Activated T-cell treated with anti-CD3 and anti-CD28 coated beads, Interleukin-2, amount 50 U/mL, for 24 hours (primary cell): ENCODE results near the gene IKZF2.
A peak's percentile ranks its signal among the peaks of the same experiment; 100 is the strongest.

ENCODE experiments used
- DNase-seq: peaks from one replicate; pipeline ENCODE4 v3.0.0-alpha.2; 2020
- H3K27ac Mint-ChIP-seq: 2 replicates; pipeline ENCODE4 v1.8.0; 2020; ENCODE audit warnings: mild to moderate bottlenecking, mixed read lengths
- H3K27me3 Mint-ChIP-seq: 2 replicates; pipeline ENCODE4 v1.8.0; 2020; ENCODE audit warnings: mixed read lengths
- H3K36me3 Mint-ChIP-seq: 2 replicates; pipeline ENCODE4 v1.8.0; 2020; ENCODE audit warnings: low read depth, mixed read lengths
- H3K4me1 Mint-ChIP-seq: 2 replicates; pipeline ENCODE4 v1.8.0; 2020; ENCODE audit warnings: low read depth, mixed read lengths
- H3K4me3 Mint-ChIP-seq: 2 replicates; pipeline ENCODE4 v1.8.0; 2020; ENCODE audit warnings: mild to moderate bottlenecking, moderate library complexity, mixed read lengths
- H3K9me3 Mint-ChIP-seq: 2 replicates; pipeline ENCODE4 v1.8.0; 2020; ENCODE audit warnings: mixed read lengths

The IKZF2 gene

GRCh38 chr2:213098612-213099011, 52.8 kb downstream of the IKZF2 start:
- Mint-ChIP-seq H3K9me3 (no peaks in the 10 kb centered on the region), H3K36me3 (no peaks in the 10 kb centered on the region), H3K27ac (no peak overlapping the region), H3K4me3 (no peak overlapping the region), H3K27me3 (no peaks in the 10 kb centered on the region), H3K4me1 (peaks cover 19% of the 10 kb centered on the region)
- no peak for DNase-seq

- DNase-seq = no peak
- Mint-ChIP-seq H3K27ac (no peak overlapping the region), H3K27me3 (no peaks in the 10 kb centered on the region), H3K9me3 (no peaks in the 10 kb centered on the region), H3K4me1 (peaks cover 18% of the 10 kb centered on the region), H3K36me3 (no peaks in the 10 kb centered on the region), H3K4me3 (no peak overlapping the region)
Measured at GRCh38 chr2:213091765-213092164, 59.6 kb downstream of the IKZF2 start.

- no peak overlapping the region for H3K27ac Mint-ChIP-seq
- DNase-seq = no peak
- no peak overlapping the region for H3K4me3 Mint-ChIP-seq
- H3K4me1 Mint-ChIP-seq = peaks cover 21% of the 10 kb centered on the region
- H3K27me3 Mint-ChIP-seq = no peaks in the 10 kb centered on the region
- H3K36me3 Mint-ChIP-seq = no peaks in the 10 kb centered on the region
- H3K9me3 Mint-ChIP-seq = no peaks in the 10 kb centered on the region
Measured at GRCh38 chr2:213090772-213091171, 60.6 kb downstream of the IKZF2 start.

GRCh38 chr2:213089438-213089837, 62.0 kb downstream of the IKZF2 start:
- no peaks in the 10 kb centered on the region for H3K36me3 Mint-ChIP-seq
- no peak for DNase-seq

GRCh38 chr2:213087040-213087439, 64.4 kb downstream of the IKZF2 start:
- H3K9me3 Mint-ChIP-seq = no peaks in the 10 kb centered on the region
- H3K27me3 Mint-ChIP-seq = no peaks in the 10 kb centered on the region
- peaks cover 31% of the 10 kb centered on the region for H3K4me1 Mint-ChIP-seq

More at GRCh38 chr2:213089438-213089837, 62.0 kb downstream of the IKZF2 start:
- H3K9me3 Mint-ChIP-seq = no peaks in the 10 kb centered on the region
- no peaks in the 10 kb centered on the region for H3K27me3 Mint-ChIP-seq
- H3K4me3 Mint-ChIP-seq = no peak overlapping the region
- H3K4me1 Mint-ChIP-seq = peaks cover 30% of the 10 kb centered on the region
- H3K27ac Mint-ChIP-seq = no peak overlapping the region

GRCh38 chr2:213086571-213086970, 64.8 kb downstream of the IKZF2 start:
- no peaks in the 10 kb centered on the region for H3K27me3 Mint-ChIP-seq
- H3K4me1 Mint-ChIP-seq = peaks cover 31% of the 10 kb centered on the region
- peak overlapping the region; percentile 36 for H3K27ac Mint-ChIP-seq
- no peaks in the 10 kb centered on the region for H3K36me3 Mint-ChIP-seq
- H3K9me3 Mint-ChIP-seq = no peaks in the 10 kb centered on the region
- DNase-seq = no peak
- H3K4me3 Mint-ChIP-seq = no peak overlapping the region

More at GRCh38 chr2:213087040-213087439, 64.4 kb downstream of the IKZF2 start:
- H3K36me3 Mint-ChIP-seq = no peaks in the 10 kb centered on the region
- H3K4me3 Mint-ChIP-seq = no peak overlapping the region
- no peak for DNase-seq
- peak overlapping the region; percentile 41 for H3K27ac Mint-ChIP-seq

- no peak for DNase-seq
- Mint-ChIP-seq H3K4me1 (peaks cover 29% of the 10 kb centered on the region), H3K27me3 (no peaks in the 10 kb centered on the region), H3K4me3 (no peak overlapping the region), H3K36me3 (no peaks in the 10 kb centered on the region), H3K27ac (peak overlapping the region; percentile 36), H3K9me3 (no peaks in the 10 kb centered on the region)
Measured at GRCh38 chr2:213086050-213086449, 65.4 kb downstream of the IKZF2 start.

- H3K36me3 Mint-ChIP-seq = no peaks in the 10 kb centered on the region
- H3K27me3 Mint-ChIP-seq = no peaks in the 10 kb centered on the region
- no peaks in the 10 kb centered on the region for H3K9me3 Mint-ChIP-seq
- no peak overlapping the region for H3K4me3 Mint-ChIP-seq
- no peak overlapping the region for H3K27ac Mint-ChIP-seq
- H3K4me1 Mint-ChIP-seq = peaks cover 27% of the 10 kb centered on the region
- no peak for DNase-seq
Measured at GRCh38 chr2:213085538-213085937, 65.9 kb downstream of the IKZF2 start.

- DNase-seq = no peak
- Mint-ChIP-seq H3K9me3 (no peaks in the 10 kb centered on the region), H3K36me3 (no peaks in the 10 kb centered on the region), H3K27ac (no peak overlapping the region), H3K4me3 (no peak overlapping the region), H3K4me1 (peaks cover 30% of the 10 kb centered on the region), H3K27me3 (no peaks in the 10 kb centered on the region)
Measured at GRCh38 chr2:213084261-213084660, 67.2 kb downstream of the IKZF2 start.

GRCh38 chr2:213080969-213081617, 70.3 kb downstream of the IKZF2 start:
- Mint-ChIP-seq H3K9me3 (no peaks in the 10 kb centered on the region), H3K27me3 (no peaks in the 10 kb centered on the region), H3K27ac (no peak overlapping the region), H3K4me3 (no peak overlapping the region), H3K4me1 (peaks cover 22% of the 10 kb centered on the region), H3K36me3 (no peaks in the 10 kb centered on the region)
- DNase-seq = no peak

GRCh38 chr2:213079756-213080155, 71.7 kb downstream of the IKZF2 start:
- DNase-seq = no peak
- Mint-ChIP-seq H3K9me3 (no peaks in the 10 kb centered on the region), H3K27ac (no peak overlapping the region), H3K27me3 (no peaks in the 10 kb centered on the region), H3K4me3 (no peak overlapping the region), H3K36me3 (no peaks in the 10 kb centered on the region), H3K4me1 (peaks cover 15% of the 10 kb centered on the region)

- Mint-ChIP-seq H3K27ac (peak overlapping the region; percentile 28), H3K9me3 (no peaks in the 10 kb centered on the region), H3K36me3 (no peaks in the 10 kb centered on the region), H3K4me1 (peaks cover 10% of the 10 kb centered on the region), H3K27me3 (no peaks in the 10 kb centered on the region), H3K4me3 (no peak overlapping the region)
- DNase-seq = no peak
Measured at GRCh38 chr2:213078686-213079085, 72.7 kb downstream of the IKZF2 start.

- Mint-ChIP-seq H3K36me3 (no peaks in the 10 kb centered on the region), H3K27ac (peak overlapping the region; percentile 15), H3K9me3 (no peaks in the 10 kb centered on the region), H3K4me1 (peaks cover 28% of the 10 kb centered on the region), H3K27me3 (no peaks in the 10 kb centered on the region), H3K4me3 (no peak overlapping the region)
- DNase-seq = no peak
Measured at GRCh38 chr2:213069531-213069930, 81.9 kb downstream of the IKZF2 start.

- Mint-ChIP-seq H3K27ac (no peak overlapping the region), H3K36me3 (no peaks in the 10 kb centered on the region), H3K9me3 (no peaks in the 10 kb centered on the region), H3K27me3 (no peaks in the 10 kb centered on the region), H3K4me1 (peaks cover 33% of the 10 kb centered on the region), H3K4me3 (no peak overlapping the region)
- DNase-seq = no peak
Measured at GRCh38 chr2:213068676-213069359, 82.6 kb downstream of the IKZF2 start.

GRCh38 chr2:213067888-213068287, 83.5 kb downstream of the IKZF2 start:
- peaks cover 35% of the 10 kb centered on the region for H3K4me1 Mint-ChIP-seq
- DNase-seq = no peak
- H3K27me3 Mint-ChIP-seq = no peaks in the 10 kb centered on the region
- no peak overlapping the region for H3K4me3 Mint-ChIP-seq
- H3K27ac Mint-ChIP-seq = no peak overlapping the region
- no peaks in the 10 kb centered on the region for H3K36me3 Mint-ChIP-seq
- H3K9me3 Mint-ChIP-seq = no peaks in the 10 kb centered on the region
